Measurements from ENCODE around the gene MAGI1.

Gene MAGI1

DNA sequence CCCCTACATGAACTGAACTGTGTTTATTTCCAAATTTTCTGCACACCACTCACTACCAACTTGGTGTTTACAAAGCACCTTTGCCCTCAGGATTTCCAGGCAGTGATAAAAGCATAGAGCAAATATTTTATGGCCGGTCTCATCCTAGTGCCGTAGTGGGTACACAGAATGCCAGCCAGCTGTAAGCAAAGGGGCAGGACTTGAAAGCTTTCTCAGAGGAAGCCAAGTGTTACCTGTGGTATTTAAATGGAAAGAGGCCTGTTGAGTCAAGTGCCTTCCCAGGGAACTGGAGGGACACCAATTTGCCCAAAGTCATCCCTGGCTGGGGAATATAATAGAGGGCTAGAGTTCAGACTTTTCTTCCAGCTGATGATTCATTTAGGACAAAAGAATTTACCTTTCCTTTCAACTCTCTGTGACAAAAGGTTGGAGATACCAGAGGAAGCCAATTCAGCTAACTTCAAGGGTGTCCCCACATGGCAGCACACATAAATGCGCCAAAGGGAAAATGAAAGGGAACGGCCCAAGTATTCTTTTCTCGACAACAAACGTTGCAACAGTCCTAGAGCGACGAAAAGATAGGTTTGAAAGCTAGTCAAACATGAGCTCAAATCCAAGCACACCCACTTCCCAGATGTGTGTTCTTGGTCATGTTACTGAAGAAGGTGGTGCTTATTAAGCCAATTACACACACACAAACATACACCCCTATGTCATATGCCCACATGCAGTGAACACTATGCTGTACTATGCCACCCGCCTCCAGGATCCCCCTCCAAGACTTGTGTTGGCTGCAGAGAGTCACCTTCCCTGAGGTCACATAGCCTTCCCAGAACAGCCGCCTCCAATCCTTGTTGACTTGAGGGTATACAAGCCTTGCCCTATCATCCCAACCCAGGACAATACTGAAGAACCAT, 27.7 kb downstream of the MAGI1 start:
- no peak for DNase-seq

DNA sequence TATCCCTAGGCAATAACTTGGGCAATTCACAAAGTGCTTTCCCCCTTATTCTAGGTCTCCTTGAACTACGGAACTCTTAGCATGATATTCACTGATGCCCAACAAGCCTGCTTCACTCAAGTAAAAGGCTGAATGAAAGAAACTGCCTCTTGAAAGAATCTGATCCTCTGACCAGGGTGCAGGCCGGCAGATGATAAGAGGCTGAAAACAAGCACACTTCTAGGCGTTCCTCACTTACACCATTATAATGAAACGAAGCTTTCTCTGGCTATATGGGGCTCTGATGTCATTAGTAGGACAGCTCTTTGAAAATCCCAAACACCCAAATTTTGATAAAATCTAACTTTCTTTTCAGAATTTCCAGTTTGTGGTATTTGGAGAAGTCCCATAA, 28.4 kb downstream of the MAGI1 start:
- DNase-seq: no peak

DNA sequence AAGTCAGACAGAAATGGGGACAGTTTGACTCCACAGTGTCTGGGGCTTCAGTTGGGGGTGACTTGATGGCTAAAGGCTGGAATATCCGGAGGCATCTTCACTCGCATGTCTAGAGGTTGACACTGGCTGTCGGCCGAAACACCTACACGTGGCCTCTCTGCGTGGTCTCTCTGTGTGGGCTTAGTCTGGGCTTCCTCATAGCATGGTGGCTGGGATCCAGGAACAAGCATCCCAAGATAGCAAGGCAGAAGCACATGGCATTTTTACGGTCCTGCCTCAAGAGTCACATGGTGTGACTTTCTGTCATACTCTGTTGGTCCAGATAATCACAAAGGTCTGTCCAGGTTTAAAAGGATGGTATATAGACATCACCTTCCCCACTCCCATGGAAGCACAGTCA, 34.5 kb downstream of the MAGI1 start:
- DNase-seq: no peak

DNA sequence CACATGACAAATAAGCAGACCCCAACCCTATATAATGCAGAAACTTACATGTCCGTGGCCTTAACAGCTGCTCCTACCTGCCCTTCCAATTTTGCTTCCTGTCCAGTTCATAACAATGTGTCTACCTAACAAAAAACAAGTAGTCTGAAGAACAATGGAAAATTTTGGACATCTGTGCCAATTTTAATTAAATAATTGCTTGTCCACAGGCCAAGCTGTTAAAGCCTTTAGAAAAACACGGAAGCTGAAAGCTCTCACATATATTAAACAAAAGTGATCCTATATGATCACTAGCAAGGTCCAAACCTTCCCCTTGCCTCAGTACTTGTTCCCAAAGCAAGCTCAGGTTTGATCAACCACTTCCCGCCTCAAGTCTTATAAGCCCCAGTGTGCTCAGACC, 37.1 kb downstream of the MAGI1 start:
- DNase-seq: no peak

DNA sequence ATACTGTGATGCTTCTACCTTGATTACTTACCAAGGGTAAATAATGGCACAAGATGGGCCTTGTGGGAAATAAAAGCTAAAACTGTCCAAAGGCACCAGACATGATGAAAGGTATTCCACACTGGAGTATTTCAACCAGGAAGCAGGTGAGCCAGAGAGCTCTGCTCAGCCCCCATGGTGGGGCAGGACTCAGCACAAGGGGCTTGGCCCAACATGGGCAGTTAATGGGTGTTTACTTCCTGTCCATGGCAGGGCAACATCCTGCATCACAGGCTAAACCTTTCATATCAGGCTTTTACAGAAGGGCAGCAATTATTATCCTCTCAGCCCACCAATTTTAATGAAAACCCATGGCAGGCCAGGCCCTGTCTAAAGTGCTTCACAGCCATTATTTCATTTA, 38.2 kb downstream of the MAGI1 start:
- DNase-seq: no peak

DNA sequence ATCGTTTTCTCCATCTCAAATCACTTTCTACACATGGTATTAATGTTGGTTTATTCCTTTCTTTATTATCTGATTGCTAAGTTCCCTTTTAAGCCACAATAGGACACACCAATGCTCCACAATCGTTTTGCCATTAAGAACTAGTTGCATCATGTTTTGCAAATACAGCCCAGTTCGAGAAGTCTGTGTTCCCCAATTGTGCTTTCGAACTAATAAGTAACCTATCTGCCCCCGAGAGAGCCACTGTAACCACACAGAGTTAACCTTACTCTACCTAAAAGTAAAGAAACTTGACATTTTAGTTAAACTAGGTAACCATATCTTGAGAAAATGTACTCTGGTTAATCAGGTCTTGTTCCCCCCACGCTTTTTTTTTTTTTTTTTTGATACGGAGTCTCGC, 39.1 kb downstream of the MAGI1 start:
- DNase-seq: no peak

DNA sequence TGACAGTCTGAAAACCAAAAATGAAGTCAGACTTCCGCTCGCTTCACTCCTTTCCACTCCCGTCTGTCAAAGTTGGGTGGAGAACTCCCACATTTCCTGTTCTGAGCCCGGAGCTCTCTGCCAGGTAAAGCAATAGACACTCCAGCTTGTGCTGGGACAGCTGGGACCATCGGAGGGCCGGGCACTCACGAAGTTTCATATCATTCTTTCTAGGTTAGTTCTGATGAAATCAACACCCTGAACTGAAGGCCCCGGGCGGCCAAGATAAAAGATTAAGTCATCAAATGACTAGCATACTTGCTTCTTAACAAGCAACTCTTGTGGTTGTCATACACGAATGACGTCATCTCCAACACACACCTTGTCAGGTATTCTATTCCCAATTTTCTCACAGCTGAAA, 42.1 kb downstream of the MAGI1 start:
- no peak for DNase-seq

DNA sequence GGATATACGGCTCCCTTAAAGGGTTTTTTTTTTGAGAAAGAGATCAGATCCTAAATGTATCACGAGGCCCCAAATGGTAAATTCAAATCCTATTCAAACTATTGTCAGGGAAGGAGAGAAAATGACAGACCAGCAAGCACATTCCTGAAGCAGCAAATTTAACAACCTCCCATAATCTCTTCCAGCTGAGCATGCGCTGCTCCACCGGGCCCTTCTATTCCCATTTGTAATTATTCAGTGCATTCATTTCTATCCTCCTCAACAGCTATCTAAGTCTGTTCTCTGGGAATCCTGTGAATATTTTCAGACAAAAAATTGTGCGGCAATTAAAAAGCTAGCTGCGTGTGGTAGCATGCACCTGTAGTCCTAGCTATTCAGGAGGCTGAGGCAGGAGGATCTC, 43.2 kb downstream of the MAGI1 start:
- DNase-seq: no peak

DNA sequence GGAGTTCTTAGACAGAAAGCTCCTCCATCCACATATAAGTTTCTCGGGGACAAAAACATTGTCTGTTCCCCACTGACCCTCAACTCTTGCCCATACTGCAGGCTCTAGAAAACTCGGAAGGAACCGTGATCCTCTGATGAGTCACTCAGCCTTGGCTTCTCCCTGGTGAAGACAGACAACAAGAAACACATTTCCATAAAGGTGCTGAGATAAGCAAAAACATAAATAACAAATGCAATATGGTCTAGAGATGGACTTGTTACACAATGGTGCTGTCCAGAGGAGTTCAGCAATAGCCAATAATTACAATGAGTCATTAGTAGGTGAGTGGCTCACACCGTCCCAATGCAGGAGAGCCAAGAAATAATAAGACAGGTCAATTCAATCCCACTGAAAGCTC, 43.7 kb downstream of the MAGI1 start:
- DNase-seq: no peak

DNA sequence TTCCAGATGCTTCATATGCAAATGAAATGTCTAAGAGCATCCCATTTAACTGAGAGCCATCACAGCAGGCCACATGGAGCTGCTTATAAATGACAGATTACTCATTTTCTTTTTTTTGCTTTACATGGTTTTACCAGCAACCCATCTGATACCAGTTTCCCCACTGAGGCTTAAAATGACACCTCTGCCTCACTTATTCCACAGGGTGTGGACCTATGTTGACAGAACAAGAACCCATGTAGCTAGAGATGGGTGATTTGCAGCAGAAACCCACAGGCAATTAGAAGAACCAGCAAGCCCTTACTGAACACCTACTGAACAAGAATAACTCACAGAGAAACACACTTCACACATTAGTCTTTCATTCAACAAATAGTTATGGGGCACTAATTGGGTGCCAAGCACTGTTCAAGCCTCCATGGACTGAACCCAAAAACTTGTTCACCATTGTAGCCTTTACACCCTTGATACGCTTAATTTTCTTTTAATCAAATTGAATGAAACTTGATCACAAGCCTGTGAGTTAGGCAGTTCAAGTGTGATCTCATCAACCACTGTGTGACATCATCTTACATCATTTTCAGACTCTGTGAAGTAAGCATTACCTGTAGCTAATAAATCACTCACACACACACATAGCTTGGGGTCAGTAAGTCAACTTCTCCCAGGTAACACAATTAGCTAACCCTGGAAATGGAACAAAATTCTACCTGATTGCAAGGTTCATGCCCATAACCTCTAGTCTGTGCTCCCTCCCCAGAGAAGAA, 45.4 kb downstream of the MAGI1 start:
- DNase-seq: no peak

DNA sequence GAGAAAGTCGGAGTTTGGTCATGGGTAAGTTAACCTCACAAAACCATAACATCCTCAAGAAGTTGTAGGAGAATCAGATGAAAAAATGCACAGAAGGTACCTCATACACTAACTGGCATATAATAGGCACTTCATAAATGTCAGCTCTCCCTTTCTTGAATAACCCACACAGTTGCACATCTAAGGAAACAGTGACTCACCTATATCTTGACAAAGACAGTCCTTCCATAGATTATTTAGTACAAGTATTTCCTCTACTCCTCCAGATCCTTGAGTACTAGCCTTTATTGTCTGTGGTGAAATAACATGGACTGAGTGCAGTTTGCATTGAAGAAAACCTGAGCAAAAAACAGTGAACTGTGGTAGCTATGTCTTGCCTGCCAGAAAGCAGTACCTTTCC, 46.6 kb downstream of the MAGI1 start:
- DNase-seq: no peak

DNA sequence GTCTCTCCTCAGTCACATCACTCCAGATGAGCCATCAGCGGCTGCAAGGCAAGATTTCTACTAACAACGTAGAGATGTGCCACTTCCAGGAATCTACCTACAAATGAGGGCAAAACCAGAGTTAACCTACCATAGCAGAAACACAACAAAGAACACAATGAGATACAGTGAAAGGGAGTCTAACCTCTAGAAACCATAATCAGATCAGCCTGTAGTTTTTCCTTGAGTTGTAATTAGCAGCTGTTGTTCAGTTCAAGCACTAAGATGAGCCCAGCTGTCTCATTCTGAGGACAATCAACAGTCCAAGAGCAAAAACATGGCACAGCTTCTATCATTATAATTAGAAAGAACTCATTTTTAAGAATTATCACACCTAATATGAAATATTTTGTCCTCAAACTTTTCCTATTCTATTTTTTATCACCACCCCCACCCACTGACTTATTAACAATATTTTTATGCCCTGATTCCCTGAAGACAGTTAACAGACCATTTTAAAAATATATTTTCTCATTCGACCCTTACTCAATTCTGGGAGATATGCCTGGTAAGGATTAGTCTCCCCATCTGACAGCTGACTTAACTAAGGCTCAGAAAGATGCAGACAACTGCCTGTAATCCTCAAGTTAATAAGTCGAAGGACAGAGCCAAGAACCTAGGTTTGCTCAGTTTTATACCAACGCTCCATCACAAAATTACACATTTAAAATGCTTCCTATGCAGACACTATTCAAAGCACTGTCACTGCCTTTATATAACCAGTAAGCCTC, 50.1 kb downstream of the MAGI1 start:
- no peak for DNase-seq

DNA sequence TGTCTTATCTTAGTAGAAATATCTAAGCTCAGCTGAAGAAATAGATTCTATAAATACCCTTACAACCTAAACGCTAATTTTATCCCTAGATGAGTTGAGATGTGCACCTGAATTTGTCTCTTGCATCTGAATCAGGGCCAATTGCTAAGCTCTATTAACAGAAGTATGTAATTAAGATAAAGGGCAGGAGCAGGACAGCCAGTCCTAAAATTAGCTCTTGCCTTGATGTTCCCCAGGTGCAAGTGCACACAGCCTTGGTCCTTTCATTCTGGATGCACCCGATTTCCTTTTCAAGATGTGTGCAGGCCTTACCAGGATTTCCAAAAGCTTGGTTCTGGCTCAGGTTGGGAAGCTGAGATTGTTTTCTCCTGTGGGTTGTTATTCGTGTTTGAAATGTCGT, 52.4 kb downstream of the MAGI1 start:
- no peak for DNase-seq

DNA sequence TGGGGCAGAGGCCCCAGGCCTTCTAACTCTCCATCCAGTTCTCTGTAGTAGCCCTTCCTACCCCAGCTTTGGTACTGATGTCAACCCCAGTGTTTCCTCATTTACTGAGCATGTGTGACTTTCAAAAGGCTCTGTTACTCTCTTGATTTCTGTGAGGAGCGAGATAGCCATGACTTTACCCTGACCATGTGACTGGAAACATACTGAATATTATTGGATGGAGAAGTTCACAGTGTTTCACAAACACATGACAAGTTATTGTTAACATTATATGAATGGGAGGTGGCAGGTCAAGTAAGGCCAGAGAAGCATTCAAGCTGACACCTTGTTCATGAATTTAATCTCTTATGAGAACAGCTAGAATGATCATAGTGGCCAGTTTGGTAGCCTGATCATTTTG, 53.7 kb downstream of the MAGI1 start:
- DNase-seq: no peak

DNA sequence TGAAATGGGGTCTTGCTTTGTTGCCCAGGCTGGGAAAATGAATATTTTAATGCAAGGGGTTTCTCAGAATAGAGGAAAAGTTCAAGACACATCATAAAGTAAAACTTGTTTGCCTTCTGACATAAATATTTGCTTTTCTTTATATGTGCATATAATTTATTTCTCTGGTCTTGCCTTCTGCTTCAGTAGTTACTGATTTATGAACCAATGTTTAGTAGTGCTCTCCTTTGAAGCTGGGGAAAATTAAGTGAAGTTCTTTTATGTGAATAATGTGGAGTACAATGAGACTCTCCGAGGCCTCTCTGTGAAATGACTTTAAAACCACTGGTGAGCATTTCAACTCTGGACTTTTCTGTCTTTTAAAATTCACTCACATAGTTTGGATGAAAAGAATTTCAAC, 55.6 kb downstream of the MAGI1 start:
- no peak for DNase-seq

DNA sequence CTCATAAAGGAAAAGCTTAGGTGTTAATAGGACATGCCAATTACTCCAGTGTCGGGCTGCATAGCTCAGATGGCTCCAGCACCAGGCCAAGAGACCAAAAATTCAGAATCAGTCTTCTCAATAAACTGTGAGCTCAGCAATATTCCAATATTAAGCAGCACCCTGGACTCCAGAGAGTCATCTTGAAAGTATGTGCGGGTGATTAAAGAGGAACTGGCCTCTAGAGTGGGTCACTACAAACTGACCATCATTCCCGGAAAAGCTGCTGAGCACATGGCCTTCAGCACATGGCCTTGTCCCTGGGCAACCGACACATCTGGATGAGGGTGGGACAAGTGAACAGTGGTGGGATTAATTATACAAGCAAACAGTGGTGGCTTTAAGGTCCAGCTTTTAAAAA, 59.0 kb downstream of the MAGI1 start:
- DNase-seq: no peak

DNA sequence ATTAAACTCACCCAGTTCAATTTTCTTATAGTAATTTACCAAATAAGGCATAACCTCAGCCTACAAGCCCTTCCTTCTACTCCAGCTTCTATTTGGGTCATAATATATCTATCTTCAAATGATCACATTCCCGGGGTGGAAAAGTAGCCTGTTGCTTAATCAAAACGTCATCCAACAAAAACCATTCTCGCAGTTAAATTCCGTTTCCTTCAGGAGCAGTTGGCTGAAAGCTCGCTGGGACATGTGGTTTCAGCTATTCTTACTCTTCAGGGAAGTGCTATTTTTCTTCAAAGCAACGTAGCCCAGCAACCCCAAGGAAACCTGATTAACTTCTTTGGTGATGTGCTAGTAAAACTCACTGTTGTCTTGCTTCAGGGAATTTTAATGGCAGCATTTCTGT, 59.6 kb downstream of the MAGI1 start:
- DNase-seq: no peak

DNA sequence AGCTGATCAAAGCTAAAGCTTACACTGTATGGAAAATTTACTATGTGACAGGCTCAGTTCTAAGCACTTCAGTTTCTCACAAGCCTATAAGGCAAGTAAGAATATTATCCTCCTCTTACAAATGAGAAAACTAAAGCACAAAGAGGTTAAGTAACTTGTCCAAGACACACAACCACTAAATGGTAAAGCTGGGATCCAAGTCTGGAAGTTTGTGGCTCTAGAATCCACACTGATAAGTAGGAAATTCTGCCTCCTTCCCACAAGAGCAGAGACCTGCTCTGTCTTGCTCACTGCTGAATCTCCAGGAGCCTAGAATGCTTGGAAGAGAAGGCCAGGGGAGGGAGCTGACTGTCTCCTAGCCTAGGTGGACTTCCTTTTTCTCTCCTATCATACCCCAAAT, 60.6 kb downstream of the MAGI1 start:
- DNase-seq: no peak

DNA sequence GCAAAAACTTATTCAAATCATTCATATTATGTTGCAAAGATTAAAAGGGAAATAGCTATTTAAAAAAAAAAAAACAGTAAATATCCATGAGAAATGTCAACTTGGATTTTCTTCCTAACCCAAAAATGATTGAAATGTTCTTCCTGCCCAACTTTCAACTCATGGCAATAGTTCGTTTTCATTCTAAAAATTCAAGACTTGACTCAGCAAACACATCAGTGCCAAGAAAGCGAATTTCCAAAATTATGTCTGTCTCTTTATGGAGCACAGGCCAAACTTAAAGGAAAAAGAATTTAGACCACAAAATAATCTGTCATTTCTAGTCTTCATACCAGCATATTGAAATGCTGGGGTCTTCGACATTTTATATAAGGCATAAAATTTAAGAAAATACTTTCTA, 63.7 kb downstream of the MAGI1 start:
- no peak for DNase-seq

DNA sequence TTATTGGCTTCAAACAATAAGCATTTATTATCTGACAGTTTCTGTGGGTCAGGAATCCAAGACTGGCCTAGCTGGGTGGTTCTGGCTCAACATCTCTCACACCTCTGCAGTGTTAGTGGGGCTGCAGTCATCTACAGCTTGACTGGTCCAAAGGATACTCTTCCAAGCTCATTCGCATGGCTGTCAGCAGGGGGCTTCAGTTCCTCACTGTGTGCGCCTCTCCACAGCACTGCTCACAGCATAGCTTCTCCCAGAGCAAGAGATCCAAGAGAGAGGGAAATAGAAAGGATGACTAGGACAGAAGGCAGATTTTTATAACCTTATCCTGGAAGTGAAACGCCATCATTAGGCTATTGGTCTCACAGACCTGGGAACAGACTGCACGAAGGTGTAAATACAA, 64.2 kb downstream of the MAGI1 start:
- DNase-seq: no peak

DNA sequence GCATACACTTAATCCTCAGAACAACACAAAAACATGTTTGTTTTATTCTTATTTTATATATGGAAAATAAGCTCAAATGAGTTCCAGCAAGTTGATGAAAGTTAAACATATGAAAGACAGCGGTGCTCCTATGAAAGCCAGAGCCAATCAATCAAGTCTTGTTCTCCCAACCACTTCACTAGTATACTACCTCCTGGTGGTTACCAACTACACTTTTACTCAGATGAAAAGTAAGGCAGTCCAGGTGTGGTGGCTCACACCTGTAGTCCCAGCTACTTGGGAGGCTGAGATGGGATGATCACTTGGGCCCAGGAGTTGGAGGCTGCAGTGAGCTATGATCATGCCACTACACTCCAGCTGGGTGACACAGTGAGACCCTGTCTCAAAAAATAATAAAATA, 66.0 kb downstream of the MAGI1 start:
- DNase-seq: no peak

DNA sequence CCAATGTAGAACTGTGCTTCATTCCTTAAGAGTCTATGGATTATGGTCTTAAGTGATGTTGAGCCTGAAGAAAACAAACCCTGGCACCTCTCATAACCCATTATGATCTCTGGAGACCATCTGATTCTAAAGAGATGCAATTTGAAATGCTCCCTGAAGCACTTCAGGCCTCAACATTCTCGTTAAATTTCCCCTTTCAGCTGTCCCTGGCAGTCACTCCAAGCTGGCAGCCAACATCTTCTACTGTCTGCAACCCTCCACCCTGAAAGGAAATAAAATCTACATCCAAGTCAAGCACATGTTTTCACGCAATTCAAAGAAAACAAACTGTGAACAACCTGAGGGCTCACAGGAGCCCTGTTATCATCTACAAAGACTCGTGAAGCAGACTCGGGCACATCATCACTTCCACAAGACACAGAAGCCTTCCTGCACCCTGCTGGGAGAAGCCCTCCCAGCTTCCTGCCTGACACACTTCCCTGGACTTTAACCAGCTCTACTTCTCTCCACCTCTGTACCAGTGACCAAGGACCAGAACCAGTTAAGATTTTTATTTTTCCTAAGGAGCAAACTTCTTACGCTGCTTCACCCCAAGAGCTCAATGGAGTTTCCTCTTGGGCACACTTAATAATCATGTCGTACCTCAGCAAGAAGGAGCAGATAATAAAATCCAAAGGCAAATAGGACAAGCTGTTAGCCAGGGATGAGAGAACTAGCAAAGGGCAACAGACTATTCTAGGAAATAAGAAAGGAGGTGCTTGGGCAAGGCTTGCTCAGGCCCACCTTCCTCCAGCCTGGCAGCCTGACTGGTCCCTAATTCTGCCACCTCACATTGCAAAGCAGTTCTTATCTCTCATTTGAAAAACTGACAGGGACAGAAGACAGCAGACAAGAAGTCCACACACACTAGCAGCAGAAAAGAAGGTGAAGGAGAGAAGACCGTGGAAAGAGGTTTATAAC, 67.1 kb downstream of the MAGI1 start:
- DNase-seq: no peak

DNA sequence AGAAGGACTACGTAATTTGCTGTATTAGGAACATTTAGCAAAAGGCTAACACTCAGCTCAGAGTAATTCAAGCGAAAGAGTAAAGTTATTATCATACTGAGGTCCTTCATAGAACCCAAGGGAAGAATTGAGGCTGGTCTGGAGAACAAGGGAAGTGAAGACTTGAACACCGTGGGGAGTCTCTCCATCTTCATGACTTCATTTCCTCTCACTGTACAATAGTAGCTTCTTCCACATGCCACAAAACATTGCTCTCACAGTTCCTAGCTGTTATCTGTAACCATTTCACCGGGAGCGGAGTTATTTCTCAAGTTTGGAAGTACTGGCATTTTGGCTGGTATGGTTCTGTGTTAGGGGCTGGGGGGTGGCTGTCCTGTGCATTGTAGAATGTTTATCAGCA, 69.7 kb downstream of the MAGI1 start:
- DNase-seq: no peak

Measured in CD4-positive, alpha-beta T cell treated with Interleukin-10 for 1 hour (primary cell).